IMR-90 (cell line): ENCODE results near the gene IMPG1. TPM values are rescaled to one million over a fixed set of nuclear protein-coding genes. Genes with fewer than 3 reads are reported as not detected.

Experiments used
- ATAC-seq: fragments of 200-7000 bp; cut with Tn5 transposase; 2 replicates; pipeline ENCODE4 v1.9.1; 2020; ENCODE audit warnings: low read depth, mild to moderate bottlenecking, moderate library complexity
- BruUV-seq: library from RNA; stranded (reverse); fragments of 400-500 nt; replicated peaks from 2 replicates; lab custom pipeline; 2021; lab: Mats Ljungman, UMichigan
- CTCF ChIA-PET: fragments of 300-600 bp; formaldehyde crosslinking; extraction: SDS; loops from one replicate; lab custom pipeline; 2021; ENCODE audit warnings: antibody characterized with exemption; lab: Yijun Ruan, JAX
- POLR2A ChIA-PET: fragments of 300-600 bp; sonication (Branson Sonifier 250); formaldehyde crosslinking; loops from one replicate; lab custom pipeline; 2022; ENCODE audit warnings: antibody characterized with exemption; ENCODE audit not compliant: unreplicated experiment; lab: Charles Lee
- DNase-seq: peaks from one replicate; pipeline ENCODE4 v3.0.0; 2013
- H2AFZ ChIP-seq: replicated peaks from 2 replicates; pipeline ENCODE3; 2013; ENCODE audit warnings: low read length, mild to moderate bottlenecking; ENCODE audit not compliant: poor library complexity
- H2AK5ac ChIP-seq: 2 replicates; pipeline ENCODE4 v1.6.1; 2013; ENCODE audit warnings: low read depth, low read length, inconsistent platforms
- H2AK9ac ChIP-seq: replicated peaks from 2 replicates; pipeline ENCODE3; 2013; ENCODE audit warnings: mild to moderate bottlenecking, low read depth, low read length, moderate library complexity; ENCODE audit not compliant: poor library complexity
- H2BK120ac ChIP-seq: 2 replicates; pipeline ENCODE4 v1.6.1; 2013; ENCODE audit warnings: low read depth, low read length, inconsistent platforms
- H2BK15ac ChIP-seq: 3 replicates; pipeline ENCODE4 v1.6.1; 2013; ENCODE audit warnings: low read depth, low read length, inconsistent platforms
- H2BK20ac ChIP-seq: 2 replicates; pipeline ENCODE4 v1.6.1; 2013; ENCODE audit warnings: low read depth, mild to moderate bottlenecking, inconsistent platforms, low read length, moderate library complexity
- H2BK5ac ChIP-seq: 2 replicates; pipeline ENCODE4 v1.6.1; 2013; ENCODE audit warnings: mild to moderate bottlenecking, low read depth, low read length, inconsistent platforms; ENCODE audit not compliant: poor library complexity, severe bottlenecking
- H3K14ac ChIP-seq: replicated peaks from 2 replicates; pipeline ENCODE4 v1.6.1; 2013; ENCODE audit warnings: low read depth, low read length, inconsistent platforms
- H3K18ac ChIP-seq: 2 replicates; pipeline ENCODE4 v1.6.1; 2013; ENCODE audit warnings: low read depth, low read length, control low read depth
- H3K23ac ChIP-seq: 2 replicates; pipeline ENCODE4 v1.6.1; 2013; ENCODE audit warnings: low read depth, low read length, inconsistent platforms
- H3K27ac ChIP-seq: 2 replicates; pipeline ENCODE4 v1.5.1; 2013; ENCODE audit warnings: mild to moderate bottlenecking, control low read depth, low read length; ENCODE audit not compliant: insufficient read depth
- H3K27me3 ChIP-seq: 2 replicates; pipeline ENCODE4 v1.6.1; 2013; ENCODE audit warnings: low read length; ENCODE audit not compliant: control insufficient read depth, insufficient read depth
- H3K36me3 ChIP-seq: 2 replicates; pipeline ENCODE4 v1.6.1; 2013; ENCODE audit warnings: low read length, mixed read lengths; ENCODE audit not compliant: control insufficient read depth, insufficient read depth
- H3K4ac ChIP-seq: 2 replicates; pipeline ENCODE4 v1.6.1; 2013; ENCODE audit warnings: low read depth, low read length, inconsistent platforms
- H3K4me1 ChIP-seq: 2 replicates; pipeline ENCODE4 v1.6.1; 2013; ENCODE audit warnings: low read length, mixed read lengths; ENCODE audit not compliant: control insufficient read depth, insufficient read depth
- H3K4me2 ChIP-seq: 2 replicates; pipeline ENCODE4 v1.6.1; 2013; ENCODE audit warnings: low read depth, mild to moderate bottlenecking, control low read depth, low read length, moderate library complexity
- H3K4me3 ChIP-seq: 2 replicates; pipeline ENCODE4 v1.5.1; 2013; ENCODE audit warnings: low read depth, mild to moderate bottlenecking, control low read depth, low read length, moderate library complexity; ENCODE audit not compliant: insufficient read depth
- H3K56ac ChIP-seq: 2 replicates; pipeline ENCODE4 v1.6.1; 2013; ENCODE audit warnings: low read length, inconsistent platforms; ENCODE audit not compliant: insufficient read depth; ENCODE audit errors: extremely low read depth
- H3K79me1 ChIP-seq, 2 experiments: 2 replicates each; pipeline ENCODE4 v1.6.1; 2013; ENCODE audit warnings: low read length in 2 of 2, inconsistent platforms in 1 of 2, low read depth in 1 of 2
- H3K9ac ChIP-seq: 2 replicates; pipeline ENCODE4 v1.6.1; 2013; ENCODE audit warnings: low read depth, low read length, control low read depth
- H3K9me1 ChIP-seq: 2 replicates; pipeline ENCODE4 v1.6.1; 2013; ENCODE audit warnings: low read length, inconsistent platforms; ENCODE audit not compliant: insufficient read depth
- H3K9me3 ChIP-seq: 2 replicates; pipeline ENCODE4 v1.6.1; 2013; ENCODE audit warnings: low read length; ENCODE audit not compliant: control insufficient read depth, insufficient read depth
- H4K20me1 ChIP-seq: 2 replicates; pipeline ENCODE4 v1.6.1; 2013; ENCODE audit warnings: low read length, inconsistent platforms; ENCODE audit not compliant: insufficient read depth
- H4K5ac ChIP-seq: 2 replicates; pipeline ENCODE4 v1.6.1; 2013; ENCODE audit warnings: mild to moderate bottlenecking, low read depth, low read length, control low read depth
- H4K8ac ChIP-seq, 2 experiments: 2 replicates each; pipeline ENCODE4 v1.6.1; 2013; ENCODE audit warnings: low read depth in 2 of 2, low read length in 2 of 2, control low read depth in 1 of 2, inconsistent platforms in 1 of 2
- H4K91ac ChIP-seq: 2 replicates; pipeline ENCODE4 v1.6.1; 2013; ENCODE audit warnings: low read depth, low read length, inconsistent platforms; ENCODE audit not compliant: insufficient read depth
- BHLHE40 ChIP-seq: fragments of 150-350 bp; IDR thresholded peaks from 2 replicates; pipeline ENCODE4 v1.6.1; 2016; ENCODE audit warnings: mild to moderate bottlenecking, low read depth, low read length
- CHD1 ChIP-seq: IDR thresholded peaks from 2 replicates; pipeline ENCODE4 v1.6.1; 2012; ENCODE audit warnings: low read depth, low read length, improper control_type of control experiment
- ELK1 ChIP-seq: fragments of 150-350 bp; IDR thresholded peaks from 2 replicates; pipeline ENCODE4 v1.6.1; 2016; ENCODE audit warnings: low read depth, mild to moderate bottlenecking, low read length, moderate library complexity, borderline replicate concordance
- MAZ ChIP-seq: IDR thresholded peaks from 2 replicates; pipeline ENCODE4 v1.6.1; 2012; ENCODE audit warnings: low read depth, mild to moderate bottlenecking, low read length, improper control_type of control experiment, moderate library complexity, borderline replicate concordance
- RCOR1 ChIP-seq: IDR thresholded peaks from 2 replicates; pipeline ENCODE4 v1.6.1; 2012; ENCODE audit warnings: mild to moderate bottlenecking, low read length, improper control_type of control experiment; ENCODE audit not compliant: insufficient replicate concordance
- RFX5 ChIP-seq: IDR thresholded peaks from 2 replicates; pipeline ENCODE4 v1.8.0; 2012; ENCODE audit warnings: low read depth, mild to moderate bottlenecking, low read length, moderate library complexity
- SMC3 ChIP-seq: fragments of 150-350 bp; IDR thresholded peaks from 2 replicates; pipeline ENCODE4 v1.6.1; 2016; ENCODE audit warnings: low read depth, mild to moderate bottlenecking, antibody characterized with exemption, low read length, moderate library complexity
- dilution Hi-C: fragments of 300-500 bp; cut with HindIII; formaldehyde crosslinking; loops from one replicate; pipeline ENCODE4 v1.14.3; 2018; ENCODE audit warnings: low sequenced_read_pairs; ENCODE audit not compliant: unreplicated experiment
- in situ Hi-C: fragments of 300-500 bp; cut with MboI; formaldehyde crosslinking; loops from 3 replicates; pipeline ENCODE4 v1.14.3; 2019; ENCODE audit warnings: low sequenced_read_pairs, inconsistent platforms, mixed read lengths
- intact Hi-C: fragments of 100-400 bp; cut with micrococcal nuclease; formaldehyde crosslinking; loops from 2 replicates; pipeline ENCODE4 v1.10.0; 2022
- polyA plus RNA-seq, 3 experiments: library from polyadenylated mRNA; depleted of rRNA; stranded (reverse); fragments of >200 nt; gene quantifications; 2 replicates each; pipeline ENCODE4 v1.2.3, GENCODE V29; 2012; ENCODE audit warnings: low replicate concordance in 1 of 3
- total RNA-seq: library from RNA; depleted of rRNA; stranded (reverse); fragments of >200 nt; gene quantifications from 2 replicates; pipeline ENCODE4 v1.2.3, GENCODE V29; 2012

Gene IMPG1
- total and polyA plus RNA-seq, 2 of the 4 experiments (the other 2 are of a cell fraction): not detected

GRCh38 chr6:75876152-75876551 lies 196.3 kb downstream of the IMPG1 start:
- Histone ChIP-seq H3K4ac (no peak overlapping the region), H2BK20ac (no peak overlapping the region), H3K23ac (no peak overlapping the region), H3K79me1 (no peaks in the 10 kb centered on the region), H2AFZ (no peak overlapping the region), H2BK120ac (no peak overlapping the region), H2BK15ac (no peak overlapping the region), H3K9me1 (no peaks in the 10 kb centered on the region; the same call in 1 of the 2 replicates), H2AK5ac (no peak overlapping the region), H3K27me3 (no peaks in the 10 kb centered on the region), H3K4me1 (peaks cover 2% of the 10 kb centered on the region; the same call in 1 of the 2 replicates), H3K9ac (no peak overlapping the region), H3K4me2 (no peak overlapping the region), H3K27ac (no peak overlapping the region), H2AK9ac (no peak overlapping the region), H3K18ac (no peak overlapping the region), H4K8ac (no peak overlapping the region), H4K5ac (no peak overlapping the region), H3K14ac (no peak overlapping the region), H3K36me3 (peaks cover 5% of the 10 kb centered on the region), H4K20me1 (no peaks in the 10 kb centered on the region), H2BK5ac (no peak overlapping the region), H3K9me3 (no peaks in the 10 kb centered on the region), H3K56ac (no peak overlapping the region), H3K4me3 (no peak overlapping the region), H4K91ac (no peak overlapping the region)
- in situ Hi-C loops (no loop called here), dilution Hi-C loops (no loop called here), intact Hi-C loops (no loop called here)
- TF ChIP-seq MAZ (no peak), RFX5 (no peak), RCOR1 (no peak), CHD1 (no peak), BHLHE40 (no peak), SMC3 (no peak), ELK1 (no peak)
- BruUV-seq: no TSS peak
- DNase-seq (no peak), ATAC-seq (peak; percentile 64)
- CTCF ChIA-PET: interaction anchor here (0.7 to 2.0 kb wide), 2 partner anchors 18 to 1591 kb away, joined by 3 to 7 read pairs; no protein-coding TSS in a partner anchor
- POLR2A ChIA-PET: no interaction called here
